Neural cell (in vitro differentiated cells): ENCODE results near the gene BTBD7. TPM values are rescaled to one million over a fixed set of nuclear protein-coding genes. Genes with fewer than 3 reads are reported as not detected.
"Not testable (repeated sequence)": the region's sequence is repeated elsewhere in the genome, so short reads cannot be mapped to it uniquely, and the experiment has no call there.

Experiments used
- H2AFZ ChIP-seq: fragments of 200-600, 300-800 bp; sonication (generic), shearing (Covaris generic); 2 replicates; pipeline ENCODE4 v1.6.0; 2014; ENCODE audit warnings: low read depth, mild to moderate bottlenecking, antibody characterized with exemption, low read length, moderate library complexity
- H3F3A ChIP-seq: fragments of 200-600 bp; shearing (Covaris generic); 2 replicates; pipeline ENCODE4 v1.6.1; 2016; ENCODE audit warnings: mild to moderate bottlenecking, moderate library complexity, mixed read lengths, antibody characterized with exemption, low read length; ENCODE audit not compliant: insufficient read depth, poor library complexity, severe bottlenecking
- H3K27ac ChIP-seq: fragments of 200-600, 300-800 bp; sonication (generic), shearing (Covaris generic); 2 replicates; pipeline ENCODE4 v1.5.1; 2014; ENCODE audit warnings: mild to moderate bottlenecking, low read length, moderate library complexity
- H3K27me3 ChIP-seq: fragments of 300-800, 200-600 bp; sonication (generic), shearing (Covaris generic); 2 replicates; pipeline ENCODE4 v1.6.0; 2014; ENCODE audit warnings: mild to moderate bottlenecking, low read depth, low read length, moderate library complexity; ENCODE audit not compliant: insufficient read depth
- H3K36me3 ChIP-seq: fragments of 300-800, 200-600 bp; sonication (generic), shearing (Covaris generic); 2 replicates; pipeline ENCODE4 v1.5.1; 2014; ENCODE audit warnings: mild to moderate bottlenecking, antibody characterized with exemption, low read length, moderate library complexity; ENCODE audit not compliant: insufficient read depth
- H3K4me2 ChIP-seq: fragments of 300-800, 200-600 bp; sonication (generic), shearing (Covaris generic); 2 replicates; pipeline ENCODE4 v1.6.0; 2014; ENCODE audit warnings: mild to moderate bottlenecking, low read length
- H3K4me3 ChIP-seq: fragments of 300-800, 200-600 bp; sonication (generic), shearing (Covaris generic); 2 replicates; pipeline ENCODE4 v1.5.1; 2014; ENCODE audit warnings: mild to moderate bottlenecking, low read length, moderate library complexity
- H3K79me2 ChIP-seq: fragments of 200-600 bp; shearing (Covaris generic); replicated peaks from 2 replicates; pipeline ENCODE4 v1.6.0; 2014; ENCODE audit warnings: mild to moderate bottlenecking, low read length, moderate library complexity; ENCODE audit not compliant: insufficient read depth
- H3K9ac ChIP-seq: fragments of 300-800, 200-600 bp; sonication (generic), shearing (Covaris generic); 2 replicates; pipeline ENCODE4 v1.6.1; 2016; ENCODE audit warnings: mild to moderate bottlenecking, low read length, mixed read lengths
- H3K9me2 ChIP-seq: fragments of 200-600 bp; shearing (Covaris generic); 2 replicates; pipeline ENCODE4 v1.6.1; 2016; ENCODE audit warnings: mild to moderate bottlenecking, low read length, mixed read lengths; ENCODE audit not compliant: insufficient read depth
- H3K9me3 ChIP-seq: fragments of 200-600, 300-800 bp; sonication (generic), shearing (Covaris generic); 2 replicates; pipeline ENCODE4 v1.6.1; 2016; ENCODE audit warnings: mild to moderate bottlenecking, mixed run types, low read length, moderate library complexity, mixed read lengths
- H4K20me1 ChIP-seq: fragments of 200-600 bp; shearing (Covaris generic); 2 replicates; pipeline ENCODE4 v1.6.1; 2016; ENCODE audit warnings: mild to moderate bottlenecking, mixed run types; ENCODE audit not compliant: insufficient read depth
- CTCF ChIP-seq: fragments of 450-650 bp; IDR thresholded peaks from 2 replicates; pipeline ENCODE4 v1.5.1; 2014; ENCODE audit warnings: antibody characterized with exemption, mild to moderate bottlenecking, moderate library complexity; ENCODE audit not compliant: poor library complexity, severe bottlenecking
- EP300 ChIP-seq: fragments of 450-650 bp; conservative IDR thresholded peaks from 2 replicates; pipeline ENCODE4 v1.6.1; 2014; ENCODE audit warnings: antibody characterized with exemption, mild to moderate bottlenecking, moderate library complexity; ENCODE audit not compliant: poor library complexity, severe bottlenecking
- EZH2 ChIP-seq: fragments of 200-600, 300-800 bp; shearing (Covaris generic), sonication (generic); IDR thresholded peaks from 2 replicates; pipeline ENCODE4 v1.6.1; 2014; ENCODE audit warnings: antibody characterized with exemption, low read length, borderline replicate concordance, mild to moderate bottlenecking; ENCODE audit not compliant: insufficient read depth, poor library complexity, severe bottlenecking
- MXI1 ChIP-seq: fragments of 450-650 bp; conservative IDR thresholded peaks from 2 replicates; pipeline ENCODE4 v1.6.1; 2014; ENCODE audit warnings: antibody characterized with exemption, mild to moderate bottlenecking; ENCODE audit not compliant: poor library complexity, severe bottlenecking
- POLR2AphosphoS5 ChIP-seq: IDR thresholded peaks from 2 replicates; pipeline ENCODE4 v1.6.1; 2012
- RAD21 ChIP-seq: fragments of 450-650 bp; conservative IDR thresholded peaks from 2 replicates; pipeline ENCODE4 v1.6.1; 2014; ENCODE audit warnings: antibody characterized with exemption, mild to moderate bottlenecking, moderate library complexity
- REST ChIP-seq: IDR thresholded peaks from 2 replicates; pipeline ENCODE4 v1.6.1; 2012; ENCODE audit warnings: borderline replicate concordance
- SMC3 ChIP-seq: fragments of 450-650 bp; conservative IDR thresholded peaks from 2 replicates; pipeline ENCODE4 v1.6.1; 2014; ENCODE audit warnings: antibody characterized with exemption, mild to moderate bottlenecking, moderate library complexity; ENCODE audit not compliant: poor library complexity
- TAF1 ChIP-seq: IDR thresholded peaks from 2 replicates; pipeline ENCODE4 v1.6.1; 2012; ENCODE audit warnings: low read depth
- polyA plus RNA-seq: library from polyadenylated mRNA; depleted of rRNA; stranded (reverse); fragments of >200 nt; gene quantifications from 2 replicates; pipeline ENCODE4 v1.2.3, GENCODE V29; 2014

BTBD7 gene
- polyA plus RNA-seq, 1 donor from 2014 or later: 11.5 TPM

- Histone ChIP-seq H3K36me3 (no peaks in the 10 kb centered on the region), H2AFZ (no peak overlapping the region), H3K9me2 (no peaks in the 10 kb centered on the region), H4K20me1 (no peaks in the 10 kb centered on the region), H3K27ac (no peak overlapping the region), H3K4me2 (no peak overlapping the region), H3F3A (no peaks in the 10 kb centered on the region), H3K27me3 (no peaks in the 10 kb centered on the region), H3K9me3 (no peaks in the 10 kb centered on the region), H3K79me2 (no peaks in the 10 kb centered on the region), H3K9ac (no peak overlapping the region), H3K4me3 (no peak overlapping the region)
- TF ChIP-seq TAF1: no peak
- TF ChIP-seq RAD21: no peak
- no peak for TF ChIP-seq EZH2
- TF ChIP-seq EP300: no peak
- TF ChIP-seq SMC3: no peak
- no peak for TF ChIP-seq REST
Observed at GRCh38 chr14:93239869-93240677, 92.8 kb downstream of the BTBD7 start.

GRCh38 chr14:93234798-93235197, 98.0 kb downstream of the BTBD7 start:
- H3K27me3 ChIP-seq: no peaks in the 10 kb centered on the region
- H2AFZ ChIP-seq: no peak overlapping the region
- H3K27ac ChIP-seq: no peak overlapping the region
- no peaks in the 10 kb centered on the region for H3K36me3 ChIP-seq
- no peaks in the 10 kb centered on the region for H3K79me2 ChIP-seq
- H3K4me3 ChIP-seq: no peak overlapping the region
- H4K20me1 ChIP-seq: no peaks in the 10 kb centered on the region
- H3F3A ChIP-seq: no peaks in the 10 kb centered on the region
- H3K4me2 ChIP-seq: no peak overlapping the region
- no peaks in the 10 kb centered on the region for H3K9me2 ChIP-seq
- no peak overlapping the region for H3K9ac ChIP-seq
- no peaks in the 10 kb centered on the region for H3K9me3 ChIP-seq
- TF ChIP-seq SMC3 (no peak), MXI1 (no peak), TAF1 (no peak), EZH2 (no peak), EP300 (no peak), CTCF (no peak), REST (no peak), RAD21 (no peak), POLR2AphosphoS5 (no peak)

GRCh38 chr14:93233078-93233477, 99.8 kb downstream of the BTBD7 start:
- not testable (repeated sequence) for H3K9me2 ChIP-seq, H3K36me3 ChIP-seq, H3K4me2 ChIP-seq, H3K9ac ChIP-seq, H3K4me3 ChIP-seq, H4K20me1 ChIP-seq, H3K9me3 ChIP-seq, H3K27ac ChIP-seq, H3K27me3 ChIP-seq, H3K79me2 ChIP-seq, H3F3A ChIP-seq, H2AFZ ChIP-seq
